Spinal cord (tissue), 10 donors: Measurements from ENCODE around the gene EFEMP1. TPM values are rescaled to one million over a fixed set of nuclear protein-coding genes. Genes with fewer than 3 reads are reported as not detected.
"Not testable (repeated sequence)": the region's sequence is repeated elsewhere in the genome, so short reads cannot be mapped to it uniquely, and the experiment has no call there.

Experiments used
- DNase-seq, 6 donors: peaks; one replicate each; pipeline versions ENCODE4 v3.0.0 to v3.0.0-alpha.2; 2013 to 2015; ENCODE audit warnings: low spot score in 6 of 6, low read depth in 4 of 6
- H3K27ac ChIP-seq: one replicate; pipeline ENCODE4 v1.5.1; 2013; ENCODE audit warnings: low read depth, low read length, control low read depth
- H3K27me3 ChIP-seq: one replicate; pipeline ENCODE4 v1.6.1; 2013; ENCODE audit warnings: low read length; ENCODE audit not compliant: control insufficient read depth, insufficient read depth
- H3K36me3 ChIP-seq: one replicate; pipeline ENCODE4 v1.6.1; 2013; ENCODE audit warnings: low read length; ENCODE audit not compliant: control insufficient read depth, insufficient read depth
- H3K4me1 ChIP-seq: one replicate; pipeline ENCODE4 v1.6.1; 2013; ENCODE audit warnings: low read length; ENCODE audit not compliant: control insufficient read depth, insufficient read depth
- H3K4me3 ChIP-seq: one replicate; pipeline ENCODE4 v1.5.1; 2013; ENCODE audit warnings: low read depth, low read length, control low read depth
- H3K9me3 ChIP-seq: one replicate; pipeline ENCODE4 v1.6.1; 2013; ENCODE audit warnings: low read length; ENCODE audit not compliant: control insufficient read depth, insufficient read depth
- WGBS: methylation state at CpG from one replicate; pipeline ENCODE4 v1.1.5; 2013; ENCODE audit warnings: missing lambda C conversion rate; ENCODE audit not compliant: insufficient coverage; 5-methylcytosine and 5-hydroxymethylcytosine counted together
- polyA plus RNA-seq, 2 donors: library from polyadenylated mRNA; unstranded; fragments of 120-200 nt; gene quantifications; one replicate each; pipeline ENCODE4 v1.2.1, GENCODE V29; 2013; ENCODE audit not compliant: insufficient read length in 2 of 2
- total RNA-seq, 2 donors: library from RNA; depleted of rRNA in 1 of 2; stranded (reverse); fragments of 120-200 nt in 1 of 2; fragments of >200 nt in 1 of 2; gene quantifications; one replicate each; pipeline versions ENCODE4 v1.2.3 to v1.2.4, GENCODE V29; 2013 to 2014
- donor health status: healthy.

The EFEMP1 gene
- total and polyA plus RNA-seq, 4 donors, result 30.7 to 197 (median 64.4) TPM

DNA sequence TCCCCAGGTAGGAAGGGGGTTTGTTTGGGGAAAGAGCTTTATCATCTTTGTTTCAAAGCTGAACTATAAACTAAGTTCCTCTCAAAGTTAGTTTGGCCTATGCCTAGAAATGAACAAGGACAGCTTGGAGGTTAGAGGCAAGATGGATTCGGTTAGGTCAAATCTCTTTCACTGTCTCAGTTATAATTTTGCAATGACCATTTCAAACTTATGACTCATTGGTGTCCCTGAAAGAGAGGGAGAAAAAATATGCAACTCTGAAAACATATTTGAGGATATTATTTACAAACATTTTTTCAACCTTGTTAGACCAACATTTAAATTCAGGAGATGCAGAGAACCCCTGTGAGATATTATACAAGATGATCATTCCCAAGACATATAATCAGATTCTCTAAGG, 95.7 kb downstream of the EFEMP1 start:
- no peaks in the 10 kb centered on the region for H3K36me3 ChIP-seq
- WGBS, result no CpG with 5 or more reads among the region's 1 CpG
- no peak overlapping the region for H3K4me3 ChIP-seq
- no peaks in the 10 kb centered on the region for H3K27me3 ChIP-seq
- no peaks in the 10 kb centered on the region for H3K4me1 ChIP-seq
- no peak for DNase-seq
- peaks cover 1% of the 10 kb centered on the region for H3K9me3 ChIP-seq
- H3K27ac ChIP-seq, result no peak overlapping the region

DNA sequence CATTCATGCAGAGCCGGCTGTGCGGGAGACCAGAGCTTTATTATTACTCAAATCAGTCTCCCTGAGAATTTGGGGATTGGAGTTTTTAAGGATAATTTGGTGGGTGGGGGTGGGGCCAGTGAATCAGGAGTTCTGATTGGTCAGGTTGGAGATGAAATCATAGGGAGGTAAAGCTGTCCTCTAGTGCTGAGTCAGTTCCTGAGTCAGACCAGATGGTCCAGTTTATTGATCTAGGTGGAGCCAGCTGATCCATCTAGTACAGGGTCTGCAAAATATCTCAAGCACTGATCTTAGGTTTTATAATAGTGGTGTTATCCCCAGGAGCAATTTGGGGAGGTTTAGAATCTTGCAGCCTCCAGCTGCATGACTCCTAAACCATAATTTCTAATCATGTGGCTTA, 96.2 kb downstream of the EFEMP1 start:
- not testable (repeated sequence) for H3K4me3 ChIP-seq, H3K27me3 ChIP-seq, H3K9me3 ChIP-seq, DNase-seq, H3K4me1 ChIP-seq, H3K27ac ChIP-seq, H3K36me3 ChIP-seq
- no CpG with 5 or more reads among the region's 2 CpGs for WGBS

DNA sequence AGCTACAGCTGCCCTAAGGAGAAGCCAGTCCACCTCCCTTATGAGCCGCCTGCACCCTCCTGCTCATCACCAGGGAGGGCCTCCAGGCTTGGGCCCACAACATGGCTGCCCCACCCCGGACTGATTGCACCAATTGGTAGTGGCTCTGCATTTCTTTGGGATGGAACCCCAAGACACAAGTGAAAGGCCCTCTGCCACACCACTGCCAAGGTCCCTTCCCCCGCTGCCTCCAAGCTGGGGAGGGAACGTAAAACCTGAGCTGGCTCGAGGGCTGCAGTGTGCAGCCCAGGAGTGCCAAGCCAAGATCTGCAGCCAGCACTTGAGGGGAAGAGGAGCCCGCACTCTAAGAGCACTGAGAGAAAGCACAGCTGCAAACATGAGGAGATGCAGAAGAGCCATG, 97.3 kb downstream of the EFEMP1 start:
- H3K36me3 ChIP-seq, result no peaks in the 10 kb centered on the region
- no peak overlapping the region for H3K27ac ChIP-seq
- DNase-seq, result no peak
- 90% methylated on average over 6 of the region's 6 CpGs for WGBS
- H3K4me1 ChIP-seq, result no peaks in the 10 kb centered on the region
- H3K4me3 ChIP-seq, result no peak overlapping the region
- H3K27me3 ChIP-seq, result no peaks in the 10 kb centered on the region
- H3K9me3 ChIP-seq, result peaks cover 1% of the 10 kb centered on the region

DNA sequence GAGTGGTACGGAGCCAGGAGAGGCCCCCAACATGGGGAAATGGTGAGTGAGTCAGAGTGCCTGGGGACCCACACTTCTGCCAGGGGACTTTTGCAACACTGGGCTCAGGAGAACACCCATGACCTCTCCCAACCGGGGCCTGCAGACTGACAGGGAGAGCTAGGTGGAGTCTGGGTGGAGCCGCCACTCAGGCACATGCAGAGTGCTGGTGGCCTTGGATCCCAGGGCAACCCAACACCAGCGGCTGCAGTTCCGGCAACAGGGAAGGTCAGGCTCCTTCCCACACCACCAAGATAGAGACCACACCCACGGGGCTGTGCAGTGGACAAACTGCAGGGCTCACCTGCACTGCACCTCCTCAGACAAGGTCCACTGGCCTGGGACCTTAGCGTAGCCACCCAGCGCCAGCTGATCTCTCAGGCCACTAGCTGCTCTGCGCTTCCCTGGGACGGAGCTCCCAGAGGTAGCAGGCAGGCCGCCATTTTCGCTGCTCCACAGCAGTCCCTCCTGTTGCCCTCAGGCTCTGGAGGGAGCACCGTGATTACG, 99.0 kb downstream of the EFEMP1 start:
- no peak overlapping the region for H3K27ac ChIP-seq
- H3K4me3 ChIP-seq, result no peak overlapping the region
- H3K4me1 ChIP-seq, result no peaks in the 10 kb centered on the region
- no peaks in the 10 kb centered on the region for H3K27me3 ChIP-seq
- 97% methylated on average over 14 of the region's 14 CpGs for WGBS
- H3K9me3 ChIP-seq, result peaks cover 1% of the 10 kb centered on the region
- DNase-seq, result no peak
- H3K36me3 ChIP-seq, result no peaks in the 10 kb centered on the region

Other genes with a start within 250 kb of the EFEMP1 start
- 10 to 100 TPM; 24.7 to 30.4 TPM for gene PNPT1, start 229.9 kb downstream of the EFEMP1 start, total RNA-seq
- gene PNPT1, start 229.9 kb downstream of the EFEMP1 start, polyA plus RNA-seq, result 10 to 100 TPM; 32.5 to 35.4 TPM